Uterus (tissue), 2 donors: ENCODE data around the gene C1QTNF1.

ENCODE experiments used
- CTCF ChIP-seq, 4 experiments: fragments of 200-600 bp in 2 of 4; fragments of 450-650 bp in 2 of 4; sonication (generic) in 2 of 4; IDR thresholded peaks; one replicate each; pipeline ENCODE4 v1.5.1; 2016 to 2019; ENCODE audit warnings: antibody characterized with exemption in 4 of 4, mild to moderate bottlenecking in 2 of 4, moderate library complexity in 1 of 4
- POLR2A ChIP-seq, 2 donors: fragments of 450-650 bp; IDR thresholded peaks; one replicate each; pipeline ENCODE4 v1.6.1; 2016; ENCODE audit warnings: antibody characterized with exemption in 2 of 2, mild to moderate bottlenecking in 1 of 2, moderate library complexity in 1 of 2

GRCh38 chr17:78981010-78981888 lies 42.7 kb upstream of the C1QTNF1 start:
- TF ChIP-seq CTCF (IDR thresholded peaks at IDR 0.05): no peak
- TF ChIP-seq POLR2A (IDR thresholded peaks at IDR 0.05): no peak
